NCI-H146 treated with DMSO at 0.1 percent for 48 hours (cell line): Measurements from ENCODE around the gene ERCC2.
"Not testable (repeated sequence)": the region's sequence is repeated elsewhere in the genome, so short reads cannot be mapped to it uniquely, and the experiment has no call there.

Source experiments
- DNase-seq: peaks from one replicate; lab custom pipeline; 2025; ENCODE audit not compliant: unreplicated experiment; lab: John Stamatoyannopoulos, UW

ERCC2 gene

DNA sequence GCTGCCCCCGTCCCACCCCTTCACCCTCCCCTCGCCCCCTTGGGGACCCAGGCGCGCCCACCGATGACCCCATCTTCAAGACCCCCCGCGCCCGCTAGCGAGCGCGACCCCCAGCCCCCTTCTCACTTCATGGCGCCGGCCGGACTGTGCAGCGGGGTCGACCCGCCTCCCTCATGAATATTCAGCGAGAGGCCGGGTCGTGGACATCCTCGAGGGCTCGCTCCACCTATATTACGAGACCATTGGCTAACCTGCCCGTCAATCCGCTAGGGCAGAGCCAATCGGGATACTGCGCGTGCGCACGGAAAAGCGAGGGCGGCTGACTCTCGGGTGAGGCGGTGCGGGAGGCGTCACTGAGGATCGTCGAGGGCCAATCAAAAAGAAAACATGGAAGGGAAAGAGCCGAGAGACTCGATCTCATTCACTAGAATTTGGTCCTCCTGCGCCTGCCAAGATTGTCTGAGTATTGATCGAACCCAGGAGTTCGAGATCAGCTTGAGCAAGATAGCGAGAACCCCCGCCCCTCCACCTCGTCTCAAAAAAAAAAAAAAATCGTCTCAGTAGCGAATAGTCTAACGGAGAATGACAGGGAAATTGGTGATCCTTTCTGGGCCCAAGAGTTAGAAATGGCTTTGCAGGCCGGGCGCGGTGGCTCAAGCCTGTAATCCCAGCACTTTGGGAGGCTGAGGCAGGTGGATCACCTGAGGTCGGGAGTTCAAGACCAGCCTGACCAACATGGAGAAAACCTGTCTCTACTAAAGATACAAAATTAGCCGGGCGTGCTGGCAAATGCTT is at the start of gene ERCC2:
TSS of gene ERCC2 (minus strand) at position 164 of the 795 bp plus-strand sequence. CDS start at position 131, 33 bp downstream.
- DNase-seq = peak; percentile 98

DNA sequence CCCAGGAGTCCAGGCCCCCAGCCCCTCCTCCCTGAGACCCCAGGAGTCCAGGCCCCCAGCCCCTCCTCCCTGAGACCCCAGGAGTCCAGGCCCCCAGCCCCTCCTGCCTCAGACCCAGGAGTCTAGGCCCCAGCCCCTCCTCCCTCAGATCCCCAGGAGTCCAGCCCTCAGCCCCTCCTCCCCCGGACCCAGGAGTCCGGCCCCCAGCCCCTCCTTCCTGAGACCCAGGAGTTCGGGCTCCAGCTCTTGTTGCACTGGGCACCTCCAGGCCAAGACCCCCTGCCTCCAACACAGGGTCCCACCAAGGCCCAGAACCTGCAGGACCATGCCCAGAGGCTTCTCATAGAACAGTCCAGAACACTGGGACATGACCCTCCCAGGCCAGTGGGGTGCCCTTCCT is 49.5 kb upstream of the ERCC2 start:
- no peak for DNase-seq

DNA sequence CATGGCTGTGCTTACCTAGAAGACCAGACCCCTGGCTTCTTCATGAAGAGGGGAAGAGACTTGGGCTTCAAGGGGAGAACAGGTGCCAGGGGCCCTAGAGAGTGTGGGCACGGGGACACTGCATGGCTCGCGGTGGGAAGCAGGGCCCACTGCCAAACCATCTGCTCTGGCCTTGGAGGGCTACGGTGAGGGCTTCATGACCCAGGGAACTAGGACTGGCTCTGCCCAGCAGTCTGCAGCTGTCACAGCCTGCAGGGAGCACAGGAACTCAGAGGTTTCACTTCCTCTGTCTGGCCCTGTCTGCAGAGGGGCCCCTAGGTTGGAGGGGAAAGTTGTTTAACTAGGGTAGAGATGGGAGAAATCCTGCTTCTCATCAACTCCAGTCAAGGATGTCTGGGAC is 49.0 kb upstream of the ERCC2 start:
- no peak for DNase-seq

DNA sequence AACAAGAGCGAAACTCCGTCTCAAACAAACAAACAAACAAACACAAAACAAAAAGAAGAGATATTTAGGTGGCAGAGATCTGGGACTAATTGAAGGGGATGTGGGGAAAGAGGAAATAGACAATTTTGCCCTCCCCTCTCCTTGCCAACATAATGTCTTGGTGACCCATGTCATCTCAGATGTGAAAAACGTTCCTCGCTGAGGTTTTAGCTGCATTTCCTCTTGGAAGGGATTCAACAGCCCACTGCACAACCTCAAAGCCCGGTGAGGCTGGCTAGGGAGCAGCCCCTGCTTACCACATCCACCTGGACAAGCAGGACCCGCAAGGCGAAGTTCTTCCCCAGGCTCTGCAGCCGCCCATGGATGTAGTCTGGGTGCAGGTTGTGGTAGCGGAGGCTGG is 48.4 kb upstream of the ERCC2 start:
- no peak for DNase-seq

DNA sequence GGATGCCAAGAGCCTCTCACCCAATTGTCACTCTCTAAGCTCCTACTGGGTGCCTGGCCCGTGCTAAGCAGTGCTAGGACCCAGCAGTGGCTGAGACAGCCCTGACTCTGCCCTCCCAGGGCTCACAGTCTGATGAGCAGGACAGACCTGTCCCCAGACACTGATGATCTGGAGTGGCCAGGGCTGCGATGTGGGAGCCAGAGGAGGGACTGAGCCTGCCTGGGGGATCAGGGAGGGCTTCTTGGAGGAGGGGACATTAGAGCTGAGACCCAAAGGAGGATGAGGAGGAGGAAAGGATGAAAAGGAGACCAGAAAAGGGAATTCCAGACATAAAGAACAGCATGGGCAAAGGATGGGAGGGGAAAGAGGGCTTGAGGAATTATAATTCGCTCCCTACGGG is 46.8 kb upstream of the ERCC2 start:
- no peak for DNase-seq

DNA sequence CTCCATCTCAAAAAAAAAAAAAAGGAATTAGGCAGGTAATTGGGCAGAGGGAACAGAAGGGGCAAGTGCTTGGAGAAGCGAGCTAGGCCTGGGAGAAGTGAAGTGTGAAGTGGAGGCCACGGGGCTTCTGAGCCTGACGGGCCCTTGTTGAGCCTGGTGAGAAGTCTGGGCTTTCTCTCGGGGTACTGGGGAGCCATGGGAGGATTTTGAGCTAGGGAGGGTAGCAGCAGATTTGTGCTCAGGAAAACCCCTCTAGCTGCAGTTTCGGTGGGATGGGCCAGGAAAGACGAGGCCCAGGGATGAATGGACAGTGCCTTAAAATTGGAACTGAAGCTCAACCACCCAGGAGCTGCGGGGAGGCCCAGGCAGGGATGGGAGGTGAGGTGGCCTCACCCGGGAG is 44.1 kb upstream of the ERCC2 start:
- DNase-seq = no peak

DNA sequence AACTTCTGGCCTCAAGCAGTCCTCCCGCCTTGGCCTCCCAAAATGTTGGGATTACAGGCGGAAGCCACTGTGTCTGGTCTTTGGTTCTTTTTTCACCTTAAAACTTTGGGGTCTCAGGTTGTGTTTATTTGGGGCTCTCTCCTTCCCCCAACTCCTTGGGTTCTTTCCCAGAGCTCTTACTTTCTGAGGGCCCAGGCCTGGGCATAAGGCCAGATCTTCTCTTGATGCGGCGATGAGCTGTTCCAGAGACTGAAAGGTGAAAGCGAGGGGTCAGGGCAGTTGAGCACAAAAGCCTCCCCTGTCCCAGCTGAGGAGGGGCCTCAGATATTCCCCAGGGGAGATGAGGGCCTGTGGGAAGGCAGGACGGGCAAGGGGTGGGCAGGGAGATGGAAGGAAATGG is 43.1 kb upstream of the ERCC2 start:
- no peak for DNase-seq

DNA sequence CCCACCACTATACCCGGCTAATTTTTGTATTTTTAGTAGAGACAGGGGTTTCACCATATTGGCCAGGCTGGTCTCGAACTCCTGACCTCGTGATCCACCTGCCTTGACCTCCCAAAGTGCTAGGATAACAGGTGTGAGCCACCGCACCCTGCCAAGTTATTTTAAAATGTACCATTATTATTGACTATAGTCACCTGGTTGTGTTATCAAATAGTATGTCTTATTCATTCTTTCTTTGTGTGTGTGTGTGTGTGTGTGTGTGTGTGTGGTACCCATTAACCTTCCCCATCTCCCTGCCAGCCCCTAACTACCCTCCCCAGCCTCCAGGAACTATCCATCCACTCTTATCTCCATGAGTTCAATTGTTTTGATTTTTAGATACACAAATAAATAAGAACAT is 40.0 kb upstream of the ERCC2 start:
- not testable (repeated sequence) for DNase-seq

DNA sequence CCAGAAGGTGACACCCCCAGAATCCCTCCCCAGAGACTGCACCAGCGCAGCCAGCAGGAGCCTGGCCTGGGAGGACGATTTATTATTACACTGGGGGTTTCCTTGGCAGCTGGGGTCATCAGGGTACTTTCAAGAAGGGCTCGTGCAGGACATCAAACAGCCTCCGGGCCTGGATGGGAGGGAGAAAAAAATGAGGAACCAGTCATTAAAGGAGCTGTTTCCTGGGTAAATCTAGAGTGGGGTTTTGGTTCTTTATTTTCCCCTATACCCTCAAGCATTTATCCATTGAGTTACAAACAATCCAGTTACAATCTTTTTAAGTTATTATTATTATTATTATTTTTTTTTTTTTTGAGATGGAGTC is 39.2 kb upstream of the ERCC2 start:
- DNase-seq = no peak

DNA sequence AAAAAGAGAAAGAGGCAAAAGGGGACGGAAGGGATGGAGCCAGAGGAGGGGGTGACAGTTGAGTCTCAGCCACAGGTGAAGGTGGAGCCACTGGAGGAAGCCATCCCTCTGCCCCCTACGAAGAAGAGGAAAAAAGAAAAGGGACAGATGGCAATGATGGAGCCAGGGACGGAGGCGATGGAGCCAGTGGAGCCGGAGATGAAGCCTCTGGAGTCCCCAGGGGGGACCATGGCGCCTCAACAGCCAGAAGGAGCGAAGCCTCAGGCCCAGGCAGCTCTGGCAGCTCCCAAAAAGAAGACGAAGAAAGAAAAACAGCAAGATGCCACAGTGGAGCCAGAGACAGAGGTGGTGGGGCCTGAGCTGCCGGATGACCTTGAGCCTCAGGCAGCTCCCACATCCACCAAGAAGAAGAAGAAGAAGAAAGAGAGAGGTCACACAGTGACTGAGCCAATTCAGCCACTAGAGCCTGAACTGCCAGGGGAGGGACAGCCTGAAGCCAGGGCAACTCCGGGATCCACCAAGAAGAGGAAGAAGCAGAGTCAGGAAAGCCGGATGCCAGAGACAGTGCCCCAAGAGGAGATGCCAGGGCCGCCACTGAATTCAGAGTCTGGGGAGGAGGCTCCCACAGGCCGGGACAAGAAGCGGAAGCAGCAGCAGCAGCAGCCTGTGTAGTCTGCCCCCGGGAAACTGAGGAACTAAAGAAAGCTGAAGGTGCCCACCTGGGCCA is 38.6 kb upstream of the ERCC2 start:
- no peak for DNase-seq

DNA sequence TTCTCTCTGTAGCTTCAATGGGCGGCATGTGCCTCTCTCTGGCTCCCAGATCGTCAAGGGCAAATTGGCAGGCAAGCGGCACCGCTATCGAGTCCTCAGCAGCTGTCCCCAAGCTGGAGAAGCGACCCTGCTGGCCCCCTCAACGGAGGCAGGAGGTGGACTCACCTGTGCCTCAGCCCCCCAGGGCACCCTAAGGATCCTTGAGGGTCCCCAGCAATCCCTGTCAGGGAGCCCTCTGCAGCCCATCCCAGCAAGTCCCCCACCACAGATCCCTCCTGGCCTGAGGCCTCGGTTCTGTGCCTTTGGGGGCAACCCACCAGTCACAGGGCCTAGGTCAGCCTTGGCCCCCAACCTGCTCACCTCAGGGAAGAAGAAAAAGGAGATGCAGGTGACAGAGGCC is 37.7 kb upstream of the ERCC2 start:
- DNase-seq = no peak

DNA sequence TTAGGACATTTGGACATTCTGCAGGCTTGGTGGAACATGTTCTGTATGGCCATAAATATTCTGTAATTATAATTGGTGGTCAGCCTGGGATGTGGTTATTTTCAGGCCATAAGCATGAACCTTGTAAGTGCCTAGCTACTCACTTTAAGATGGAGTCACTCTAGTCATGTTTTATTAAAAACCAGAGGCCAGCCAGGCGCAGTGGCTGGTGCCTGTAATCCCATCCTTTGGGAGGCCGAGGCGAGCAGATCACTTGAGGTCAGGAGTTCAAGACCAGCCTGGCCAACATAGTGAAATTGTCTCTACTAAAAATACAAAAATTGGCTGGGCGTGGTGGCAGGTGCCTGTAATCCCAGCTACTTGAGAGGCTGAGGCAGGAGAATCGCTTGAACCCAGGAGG is 37.2 kb upstream of the ERCC2 start:
- DNase-seq = not testable (repeated sequence)

DNA sequence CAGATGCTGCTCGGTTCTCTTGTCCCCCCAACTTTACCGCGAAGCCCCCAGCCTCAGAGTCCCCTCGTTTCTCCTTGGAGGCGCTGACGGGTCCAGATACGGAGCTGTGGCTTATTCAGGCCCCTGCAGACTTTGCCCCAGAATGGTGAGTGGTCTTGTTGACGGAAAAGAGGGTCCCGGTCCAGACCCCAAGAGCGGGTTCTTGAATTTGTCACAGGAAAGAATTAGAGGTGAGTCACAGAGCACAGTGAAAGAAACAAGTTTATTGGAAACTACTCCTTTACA is 36.7 kb upstream of the ERCC2 start:
- DNase-seq = no peak

DNA sequence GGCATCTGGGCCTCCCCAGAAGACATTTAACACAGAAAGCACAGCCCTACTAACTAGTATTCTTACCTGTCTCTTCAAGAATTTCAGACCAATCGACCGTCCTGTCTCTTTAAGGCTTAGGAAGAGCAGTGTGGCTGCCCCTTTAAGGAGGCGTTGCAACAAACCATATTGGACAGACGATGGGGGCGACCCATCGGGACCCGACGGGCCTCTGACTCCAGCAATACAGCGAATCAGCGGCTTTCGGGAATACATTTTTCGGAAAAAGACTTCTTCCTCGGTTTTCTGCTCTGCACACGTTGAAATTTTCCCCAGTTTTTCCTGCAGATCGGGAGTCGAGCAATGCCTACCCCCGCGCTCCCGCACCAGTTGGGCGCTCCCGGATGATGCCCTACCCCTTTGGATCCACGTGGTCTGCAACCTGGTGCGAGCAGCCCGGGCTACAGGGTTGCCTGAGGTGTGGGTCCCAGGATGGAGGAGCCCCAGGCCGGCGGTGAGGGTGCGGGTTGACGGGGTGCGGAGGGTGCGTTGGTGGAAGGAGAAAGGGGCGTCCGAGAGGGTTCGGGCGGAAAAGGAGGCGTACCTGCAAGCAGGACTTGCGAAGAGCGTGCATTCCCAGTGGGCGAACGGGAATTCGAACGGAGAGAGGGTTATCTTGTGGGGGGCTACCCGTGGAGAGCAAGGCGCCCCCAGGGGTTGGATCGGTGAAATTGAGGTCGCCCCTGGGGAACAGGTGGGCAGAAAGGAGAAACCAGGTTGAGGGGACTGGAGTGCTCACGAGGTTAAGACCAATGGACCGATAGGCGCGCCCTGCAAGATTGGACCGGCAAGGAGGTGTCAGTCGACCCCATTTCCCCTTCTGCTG is 36.1 kb upstream of the ERCC2 start, which contains the start of gene POLR1G:
TSS of gene POLR1G (plus strand) at position 419 of the 865 bp plus-strand sequence. CDS start at position 472, 53 bp downstream.
- peak; percentile 91 for DNase-seq

DNA sequence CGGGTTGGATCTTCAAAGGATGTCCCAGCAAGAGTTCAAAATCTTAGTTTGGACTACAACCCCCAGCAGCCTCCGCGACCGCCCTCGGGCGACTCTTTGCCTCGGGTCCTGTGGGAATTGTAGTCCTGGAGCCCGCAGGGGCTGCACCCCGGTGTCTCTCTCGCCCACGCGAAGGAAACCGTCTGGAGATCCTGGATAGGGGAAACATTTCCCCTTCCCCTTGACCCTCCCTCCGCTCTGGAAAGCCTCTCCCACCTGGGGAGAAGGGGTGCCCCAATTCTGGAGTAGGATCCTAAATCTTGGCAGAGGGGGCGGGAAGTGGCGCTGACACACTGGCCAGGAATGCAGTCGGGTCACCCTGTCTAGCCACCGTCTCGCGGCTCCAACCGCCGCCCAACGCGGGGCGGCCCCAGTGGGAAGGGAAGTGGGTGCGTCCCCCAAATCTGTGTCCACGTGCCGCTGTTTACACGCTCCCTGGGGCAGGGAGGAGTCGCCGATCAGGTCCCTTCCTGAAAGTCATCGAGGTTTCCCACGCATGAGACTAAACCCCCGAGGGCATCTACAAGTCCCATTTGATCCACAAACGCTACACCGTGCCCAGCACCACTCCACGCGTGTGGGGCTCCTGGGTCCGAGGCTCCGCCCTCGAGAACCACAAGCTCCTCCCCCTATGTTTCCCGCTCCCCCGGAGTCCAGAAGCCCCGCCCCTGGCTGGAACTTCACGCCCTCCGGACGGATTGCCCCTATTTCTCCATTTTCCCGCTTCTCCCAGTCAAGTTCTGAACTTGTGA is 35.3 kb upstream of the ERCC2 start:
- DNase-seq = peak; percentile 63

DNA sequence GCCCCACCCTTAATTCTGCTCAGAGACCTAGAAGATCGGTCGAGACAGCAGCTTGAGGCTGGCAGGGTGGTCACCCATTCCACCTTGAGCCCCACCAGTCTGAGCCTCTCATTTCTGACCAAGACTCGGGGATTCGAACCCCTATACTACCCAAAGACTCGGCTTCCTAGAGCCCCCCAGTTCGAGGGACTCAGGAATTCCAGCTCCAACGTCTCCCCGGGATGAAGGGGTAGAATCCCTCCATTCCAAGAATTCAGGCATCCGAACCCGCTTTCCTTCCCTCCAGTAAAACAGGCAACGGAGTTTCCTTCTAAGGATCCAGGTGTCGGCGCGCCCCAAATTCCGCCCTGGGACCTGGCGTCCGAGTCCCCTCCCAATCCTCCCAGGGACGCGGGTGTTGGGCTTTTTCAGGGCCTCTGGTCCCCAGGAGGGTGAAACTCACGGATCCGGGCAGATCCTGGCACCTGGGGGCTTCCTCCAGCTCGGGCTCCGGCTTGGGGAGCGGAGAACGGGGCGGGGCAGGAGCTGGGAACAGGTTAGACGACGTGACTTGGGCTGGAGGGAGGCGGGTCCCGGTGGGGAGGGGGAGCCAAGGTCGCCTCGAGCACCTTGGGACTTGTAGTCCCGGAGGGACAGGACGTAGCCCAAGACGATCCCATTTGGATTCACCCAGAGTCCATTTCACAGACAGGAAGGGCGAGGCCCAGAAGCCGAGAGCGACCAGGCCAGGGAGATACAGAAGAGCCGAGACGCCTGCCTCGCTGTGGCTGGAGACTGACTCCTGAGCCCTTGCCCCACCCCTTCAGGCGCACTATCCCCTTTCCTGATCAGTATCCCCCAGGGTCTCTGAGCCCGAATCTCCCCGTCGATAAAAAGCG is 34.4 kb upstream of the ERCC2 start, which contains the start of gene PPP1R13L:
TSS of gene PPP1R13L (minus strand) at position 513 of the 878 bp plus-strand sequence. CDS start 6,751 bp downstream, outside the sequence.
- peak; percentile 62 for DNase-seq

DNA sequence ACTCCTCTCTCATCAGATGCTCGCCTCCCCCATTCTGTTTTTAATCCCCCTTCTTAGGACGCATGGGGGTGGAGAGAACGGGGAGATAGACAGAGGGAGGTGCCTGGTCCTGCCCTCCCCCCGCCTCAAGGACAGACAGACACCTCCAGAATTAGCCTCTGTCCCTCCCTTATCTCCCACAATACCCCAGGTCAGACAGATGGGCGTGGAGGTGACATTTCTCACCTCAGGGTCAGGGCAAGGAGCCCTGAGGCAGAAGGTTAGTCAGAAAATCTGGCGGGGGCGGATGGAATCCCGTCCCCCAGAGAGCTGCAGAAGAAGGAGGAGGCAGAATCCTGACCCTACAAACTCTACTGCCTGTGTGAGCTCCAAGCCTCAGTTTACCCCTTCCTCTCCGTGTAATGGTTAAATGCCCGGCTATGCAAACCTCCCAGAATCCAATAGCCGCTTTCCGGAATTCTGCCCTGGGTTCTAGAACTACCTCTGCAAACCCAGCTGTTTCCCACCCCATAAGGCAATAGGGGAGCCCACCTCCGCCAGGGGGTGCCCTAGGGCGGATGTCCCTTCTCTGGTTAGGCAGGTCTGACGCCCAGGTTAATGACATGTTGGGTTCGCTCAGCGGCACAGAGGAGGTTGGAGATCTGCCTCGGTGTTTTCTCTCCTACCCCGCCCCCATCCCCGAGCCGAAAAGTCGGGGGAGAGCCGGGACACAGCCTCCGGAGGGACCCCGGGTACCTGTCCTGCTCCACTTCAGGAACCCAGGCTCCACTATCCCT is 33.6 kb upstream of the ERCC2 start:
- no peak for DNase-seq

DNA sequence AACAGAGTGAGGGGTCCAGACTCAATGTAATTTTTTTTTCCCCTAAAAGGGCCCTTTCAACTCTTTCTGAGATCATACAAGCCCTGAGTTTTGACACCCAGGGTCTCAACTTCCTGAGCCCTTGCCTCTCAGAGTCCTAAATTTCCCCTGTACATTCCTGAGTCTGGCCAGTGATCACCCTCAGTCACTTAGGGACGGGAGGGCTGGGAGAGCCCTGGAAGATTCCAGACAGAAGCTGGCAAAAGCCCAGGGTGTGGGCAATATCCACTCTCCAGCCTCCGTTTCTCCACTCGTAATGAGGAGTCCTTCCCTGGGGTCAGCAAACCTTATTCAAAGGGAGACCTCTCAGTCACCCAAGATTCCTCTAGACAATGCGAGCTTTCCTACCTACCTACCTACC is 32.9 kb upstream of the ERCC2 start:
- no peak for DNase-seq
